ENCODE measurements around the gene PRPF6. TPM values are rescaled to one million over a fixed set of nuclear protein-coding genes. Genes with fewer than 3 reads are reported as not detected.

PRPF6 gene
- total and polyA plus RNA-seq, 2 donors (not counting 3 experiments of a cell fraction or from before 2014, with no cell fraction given), result 35.3 to 67.4 TPM

DNA sequence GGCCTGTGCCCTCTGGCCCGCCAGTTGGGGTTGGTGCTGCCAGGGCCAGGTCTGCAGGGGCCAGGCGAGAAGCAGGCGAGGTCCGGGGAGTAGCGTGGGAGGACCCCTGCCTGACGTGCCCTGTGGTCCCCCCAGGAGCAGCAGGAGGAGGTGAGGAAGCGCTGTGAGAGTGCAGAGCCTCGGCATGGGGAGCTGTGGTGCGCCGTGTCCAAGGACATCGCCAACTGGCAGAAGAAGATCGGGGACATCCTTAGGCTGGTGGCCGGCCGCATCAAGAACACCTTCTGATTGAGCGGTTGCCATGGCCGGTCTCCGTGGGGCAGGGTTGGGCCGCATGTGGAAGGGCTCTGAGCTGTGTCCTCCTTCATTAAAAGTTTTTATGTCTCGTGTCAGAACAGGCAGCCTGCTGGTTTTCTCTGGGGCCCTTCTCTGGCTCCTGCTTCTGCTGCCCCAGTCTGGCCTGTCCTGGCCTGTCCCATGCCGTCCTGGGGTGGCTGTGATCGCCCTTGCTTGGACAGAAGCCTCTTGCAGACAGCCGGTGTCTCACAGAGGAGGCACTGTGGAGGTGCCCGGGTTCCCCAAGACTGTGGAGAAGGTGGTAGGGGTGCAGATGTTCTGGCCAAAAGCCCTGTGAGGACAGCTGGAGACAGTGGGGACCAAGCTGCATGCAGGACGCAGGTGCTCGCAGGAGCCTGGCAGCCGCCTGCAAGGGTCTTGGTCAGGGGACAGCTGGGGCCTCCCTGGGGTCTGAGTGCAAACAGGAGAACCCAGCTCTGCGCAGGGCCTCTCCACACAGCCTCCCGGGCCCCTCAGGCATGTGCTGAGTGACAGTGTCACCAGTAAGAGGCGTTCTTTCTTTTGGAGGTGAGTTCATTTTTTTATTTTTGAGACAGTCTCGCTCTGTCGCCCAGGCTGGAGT, 52.0 kb downstream of the PRPF6 start:
- ChIA-PET CTCF (interaction anchor here (1.2 to 1.9 kb wide), 4 partner anchors 14 to 88 kb away, joined by 3 to 6 read pairs (median 4); no protein-coding TSS in a partner anchor), POLR2A (interaction anchor here (0.5 kb wide), 1 partner anchor 516 kb away, joined by 3 read pairs; no protein-coding TSS in a partner anchor)
- Histone ChIP-seq H3K9ac (replicated peaks; ENCODE audit: extremely low read depth, insufficient read depth, low read length) (no peak overlapping the region), H3K4me3 (replicated peaks in 1 of 3; ENCODE audit: insufficient read depth in 1 of 3, low read depth in 1 of 3, low read length in 3 of 3) (no peak overlapping the region), H3K9me3 (replicated peaks; ENCODE audit: control insufficient read depth, insufficient read depth, low read length) (no peaks in the 10 kb centered on the region), H3K27me3 (ENCODE audit: control insufficient read depth in 2 of 2, insufficient read depth in 2 of 2, low read length in 2 of 2) (no peaks in the 10 kb centered on the region), H3K4me1 (ENCODE audit: control insufficient read depth, extremely low read depth, insufficient read depth, low read length) (peaks cover 7% of the 10 kb centered on the region), H4K20me1 (replicated peaks; ENCODE audit: control insufficient read depth, extremely low read depth, insufficient read depth, low read length) (no peaks in the 10 kb centered on the region), H3K4me2 (ENCODE audit: insufficient read depth, low read length) (no peak overlapping the region), H3K36me3 (ENCODE audit: control insufficient read depth in 2 of 2, extremely low read depth in 1 of 2, insufficient read depth in 2 of 2, low read length in 2 of 2) (peaks cover 5 to 29% of the 10 kb centered on the region in 2 experiments), H3K79me2 (ENCODE audit: control insufficient read depth, insufficient read depth, low read length) (no peaks in the 10 kb centered on the region), H3K27ac (ENCODE audit: insufficient read depth, low read depth, low read length) (no peak overlapping the region), H2AFZ (ENCODE audit: low read depth, low read length) (no peak overlapping the region), H3K9me1 (replicated peaks; ENCODE audit: control insufficient read depth, extremely low read depth, insufficient read depth, low read length) (no peaks in the 10 kb centered on the region)
- BruUV-seq (replicated peaks), result no TSS peak
- FAIRE-seq (no peak), DNase-seq (ENCODE audit: low read depth, low spot score) (no peak)
- TF ChIP-seq, protein P1, sequence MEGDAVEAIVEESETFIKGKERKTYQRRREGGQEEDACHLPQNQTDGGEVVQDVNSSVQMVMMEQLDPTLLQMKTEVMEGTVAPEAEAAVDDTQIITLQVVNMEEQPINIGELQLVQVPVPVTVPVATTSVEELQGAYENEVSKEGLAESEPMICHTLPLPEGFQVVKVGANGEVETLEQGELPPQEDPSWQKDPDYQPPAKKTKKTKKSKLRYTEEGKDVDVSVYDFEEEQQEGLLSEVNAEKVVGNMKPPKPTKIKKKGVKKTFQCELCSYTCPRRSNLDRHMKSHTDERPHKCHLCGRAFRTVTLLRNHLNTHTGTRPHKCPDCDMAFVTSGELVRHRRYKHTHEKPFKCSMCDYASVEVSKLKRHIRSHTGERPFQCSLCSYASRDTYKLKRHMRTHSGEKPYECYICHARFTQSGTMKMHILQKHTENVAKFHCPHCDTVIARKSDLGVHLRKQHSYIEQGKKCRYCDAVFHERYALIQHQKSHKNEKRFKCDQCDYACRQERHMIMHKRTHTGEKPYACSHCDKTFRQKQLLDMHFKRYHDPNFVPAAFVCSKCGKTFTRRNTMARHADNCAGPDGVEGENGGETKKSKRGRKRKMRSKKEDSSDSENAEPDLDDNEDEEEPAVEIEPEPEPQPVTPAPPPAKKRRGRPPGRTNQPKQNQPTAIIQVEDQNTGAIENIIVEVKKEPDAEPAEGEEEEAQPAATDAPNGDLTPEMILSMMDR (IDR thresholded peaks at IDR 0.05; ENCODE audit: extremely low read depth in 1 of 2, insufficient read depth in 1 of 2, low read depth in 1 of 2, low read length in 2 of 2), result no peak
- TF ChIP-seq EZH2 (IDR thresholded peaks at IDR 0.05; ENCODE audit: borderline replicate concordance, low read depth, low read length, severe bottlenecking) (no peak), JUN (IDR thresholded peaks at IDR 0.05; ENCODE audit: borderline replicate concordance, insufficient read depth, insufficient read length, low read depth) (no peak), MYC (IDR thresholded peaks at IDR 0.05; ENCODE audit: low read depth, low read length) (no peak), FOS (IDR thresholded peaks at IDR 0.05; ENCODE audit: borderline replicate concordance, insufficient read depth, low read length) (no peak), GATA2 (IDR thresholded peaks at IDR 0.05; ENCODE audit: insufficient read depth, insufficient read length, low read depth, low read length) (no peak), POLR2AphosphoS5 (IDR thresholded peaks at IDR 0.05; ENCODE audit: insufficient read depth, low read depth, low read length) (no peak), POLR2A (IDR thresholded peaks at IDR 0.05; ENCODE audit: low read depth, low read length) (no peak)
- TF ChIP-seq, protein P2, sequence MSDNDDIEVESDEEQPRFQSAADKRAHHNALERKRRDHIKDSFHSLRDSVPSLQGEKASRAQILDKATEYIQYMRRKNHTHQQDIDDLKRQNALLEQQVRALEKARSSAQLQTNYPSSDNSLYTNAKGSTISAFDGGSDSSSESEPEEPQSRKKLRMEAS (IDR thresholded peaks at IDR 0.05; ENCODE audit: insufficient read depth, insufficient read length), result no peak
- dilution Hi-C loops (cut with MboI; ENCODE audit: extremely low pct_ligation_motif_present, low sequenced_read_pairs), result no loop called here
- intact Hi-C loops (cut with micrococcal nuclease), result no loop called here
